ENCODE data around the gene ALPL.

DNA sequence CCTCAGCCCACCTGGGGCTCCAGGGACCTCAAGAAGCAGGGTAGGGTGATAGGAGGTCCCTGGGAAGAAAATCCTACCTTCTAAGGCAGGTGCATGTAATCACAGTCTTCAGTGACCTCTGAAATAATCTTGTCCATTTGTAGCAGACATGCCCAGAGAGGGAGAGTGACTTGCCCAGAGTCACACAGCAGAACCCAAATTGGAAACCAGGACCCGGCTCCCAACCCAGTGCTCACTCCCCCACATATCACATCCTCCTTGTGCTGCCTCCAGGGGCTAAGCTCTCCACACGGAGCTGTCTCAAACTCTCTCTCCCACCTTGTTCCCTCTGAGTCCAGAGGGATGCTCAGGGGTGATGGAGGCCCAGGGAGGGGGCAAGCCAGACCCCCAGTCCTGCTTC is 87.4 kb downstream of the ALPL start:
- no peak for TF ChIP-seq CTCF (IDR thresholded peaks at IDR 0.05)
- no peak for TF ChIP-seq POLR2A (IDR thresholded peaks at IDR 0.05)
- TF ChIP-seq EP300 (IDR thresholded peaks at IDR 0.05), result no peak
- no peak for TF ChIP-seq POLR2AphosphoS5 (IDR thresholded peaks at IDR 0.05)

All from stomach (tissue), 4 donors.